Upper lobe of left lung (tissue), 6 donors: Measurements from ENCODE around the gene OGDHL. TPM values are rescaled to one million over a fixed set of nuclear protein-coding genes. Genes with fewer than 3 reads are reported as not detected.

Experiments
- ATAC-seq, 2 donors: fragments of 200-7000 bp; cut with Tn5 transposase; one replicate each; pipeline ENCODE4 v1.9.1; 2022; ENCODE audit warnings: mild to moderate bottlenecking in 2 of 2, moderate library complexity in 2 of 2; ENCODE audit not compliant: low FRiP score in 2 of 2
- DNase-seq, 2 donors: peaks; one replicate each; pipeline ENCODE4 v3.0.0-alpha.2; 2019 to 2020
- H3K27ac ChIP-seq, 4 donors: fragments of 200-600 bp; sonication (generic); one replicate each; pipeline ENCODE4 v1.5.1; 2016 to 2019
- H3K27me3 ChIP-seq, 4 donors: fragments of 200-600 bp; sonication (generic); one replicate each; pipeline ENCODE4 v1.5.1; 2017 to 2019
- H3K36me3 ChIP-seq, 4 donors: fragments of 200-600 bp; sonication (generic); one replicate each; pipeline ENCODE4 v1.5.1; 2016 to 2019
- H3K4me1 ChIP-seq, 4 donors: fragments of 200-600 bp; sonication (generic); one replicate each; pipeline ENCODE4 v1.5.1; 2018 to 2019
- H3K4me3 ChIP-seq, 4 donors: fragments of 200-600 bp; sonication (generic); one replicate each; pipeline ENCODE4 v1.5.1; 2017 to 2019; ENCODE audit warnings: mild to moderate bottlenecking in 2 of 4, moderate library complexity in 1 of 4
- H3K9me3 ChIP-seq, 4 donors: fragments of 200-600 bp; sonication (generic); one replicate each; pipeline ENCODE4 v1.5.1; 2018 to 2019
- EP300 ChIP-seq, 4 donors: sonication (generic); formaldehyde crosslinking; IDR thresholded peaks; one replicate each; pipeline ENCODE4 v1.5.1; 2017; ENCODE audit warnings: antibody characterized with exemption in 4 of 4, control low read depth in 2 of 4
- POLR2A ChIP-seq, 4 donors: fragments of 450-650 bp; IDR thresholded peaks; one replicate each; pipeline ENCODE4 v1.5.1; 2016 to 2017; ENCODE audit warnings: antibody characterized with exemption in 4 of 4, mild to moderate bottlenecking in 2 of 4
- POLR2AphosphoS5 ChIP-seq, 2 donors: sonication (generic); formaldehyde crosslinking; IDR thresholded peaks; one replicate each; pipeline ENCODE4 v1.5.1; 2017; ENCODE audit warnings: antibody characterized with exemption in 2 of 2
- WGBS, 2 donors: methylation state at CpG; one replicate each; pipeline ENCODE4 v1.1.5; 2017 to 2018; 5-methylcytosine and 5-hydroxymethylcytosine counted together
- total RNA-seq, 6 donors: library from RNA; depleted of rRNA in 4 of 6; stranded (reverse); fragments of >200 nt in 4 of 6; gene quantifications; one replicate each; pipeline versions ENCODE4 v1.1.0 to v1.2.1, GENCODE V29; 2016 to 2021
- TF ChIP-seq, protein P1 (sequence below), 6 experiments: fragments of 450-650 bp in 4 of 6; fragments of 200-600 bp in 2 of 6; sonication (generic) in 2 of 6; IDR thresholded peaks; one replicate each; pipeline ENCODE4 v1.5.1; 2016 to 2019; ENCODE audit warnings: antibody characterized with exemption in 6 of 6
- donor health status: DM: no; HTN: no; CAD: no; lungs with moderate emphysema.
- donor health status: DM: no; HTN: yes; CAD: no; lungs with severe emphysema.

Gene OGDHL
- total RNA-seq, 6 donors from 2014 or later = 0.10 to 0.46 (median 0.22) TPM; not detected in 2

DNA sequence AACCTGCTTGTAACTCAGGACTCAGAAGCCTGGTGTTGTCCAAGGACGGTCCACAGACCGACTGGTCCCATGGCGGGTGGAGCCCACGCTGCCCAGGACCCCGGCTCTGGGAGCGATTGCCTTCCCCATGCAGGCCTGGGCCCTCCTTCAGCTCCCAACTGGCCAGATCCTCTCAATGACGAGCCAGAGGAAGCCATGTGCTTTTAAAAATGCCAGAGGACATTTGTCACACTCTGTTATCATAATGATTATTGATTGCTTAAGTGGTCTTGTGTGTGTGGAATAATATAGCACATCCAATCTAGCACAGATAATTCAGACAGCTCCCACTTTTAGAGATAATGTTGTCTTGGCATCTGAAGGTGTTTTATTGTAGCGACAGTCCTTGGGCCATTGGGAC, 22.6 kb upstream of the OGDHL start:
- Histone ChIP-seq H3K9me3 (no peaks in the 10 kb centered on the region), H3K4me3 (no peak overlapping the region), H3K27ac (no peak overlapping the region), H3K4me1 (no peaks in the 10 kb centered on the region), H3K27me3 (no peaks in the 10 kb centered on the region), H3K36me3 (no peaks in the 10 kb centered on the region)
- ATAC-seq (no peak), DNase-seq (peak in 1 of 2 donors; percentile 25)
- 84 to 90% methylated on average over 6 to 8 of the region's 8 CpGs for WGBS, 2 donors
- no peak for TF ChIP-seq POLR2AphosphoS5 (IDR thresholded peaks at IDR 0.05)
- TF ChIP-seq EP300 (IDR thresholded peaks at IDR 0.05) = no peak
- TF ChIP-seq POLR2A (IDR thresholded peaks at IDR 0.05) = no peak
- TF ChIP-seq, protein P1, sequence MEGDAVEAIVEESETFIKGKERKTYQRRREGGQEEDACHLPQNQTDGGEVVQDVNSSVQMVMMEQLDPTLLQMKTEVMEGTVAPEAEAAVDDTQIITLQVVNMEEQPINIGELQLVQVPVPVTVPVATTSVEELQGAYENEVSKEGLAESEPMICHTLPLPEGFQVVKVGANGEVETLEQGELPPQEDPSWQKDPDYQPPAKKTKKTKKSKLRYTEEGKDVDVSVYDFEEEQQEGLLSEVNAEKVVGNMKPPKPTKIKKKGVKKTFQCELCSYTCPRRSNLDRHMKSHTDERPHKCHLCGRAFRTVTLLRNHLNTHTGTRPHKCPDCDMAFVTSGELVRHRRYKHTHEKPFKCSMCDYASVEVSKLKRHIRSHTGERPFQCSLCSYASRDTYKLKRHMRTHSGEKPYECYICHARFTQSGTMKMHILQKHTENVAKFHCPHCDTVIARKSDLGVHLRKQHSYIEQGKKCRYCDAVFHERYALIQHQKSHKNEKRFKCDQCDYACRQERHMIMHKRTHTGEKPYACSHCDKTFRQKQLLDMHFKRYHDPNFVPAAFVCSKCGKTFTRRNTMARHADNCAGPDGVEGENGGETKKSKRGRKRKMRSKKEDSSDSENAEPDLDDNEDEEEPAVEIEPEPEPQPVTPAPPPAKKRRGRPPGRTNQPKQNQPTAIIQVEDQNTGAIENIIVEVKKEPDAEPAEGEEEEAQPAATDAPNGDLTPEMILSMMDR (IDR thresholded peaks at IDR 0.05) = no peak

- H3K4me1 ChIP-seq = no peaks in the 10 kb centered on the region
- H3K4me3 ChIP-seq = no peak overlapping the region
- no peaks in the 10 kb centered on the region for H3K36me3 ChIP-seq
- no peaks in the 10 kb centered on the region for H3K27me3 ChIP-seq
- 52 to 54% methylated on average over 5 of the region's 5 CpGs for WGBS, 2 donors
- DNase-seq = no peak
- H3K9me3 ChIP-seq = no peaks in the 10 kb centered on the region
- ATAC-seq = no peak
- TF ChIP-seq EP300 (IDR thresholded peaks at IDR 0.05) (no peak), POLR2AphosphoS5 (IDR thresholded peaks at IDR 0.05) (no peak), POLR2A (IDR thresholded peaks at IDR 0.05) (no peak)
- TF ChIP-seq, protein P1 (IDR thresholded peaks at IDR 0.05) = no peak
- H3K27ac ChIP-seq = no peak overlapping the region
These were observed 21.5 kb upstream of the OGDHL start for GRCh38 chr10:49783645-49784044.

DNA sequence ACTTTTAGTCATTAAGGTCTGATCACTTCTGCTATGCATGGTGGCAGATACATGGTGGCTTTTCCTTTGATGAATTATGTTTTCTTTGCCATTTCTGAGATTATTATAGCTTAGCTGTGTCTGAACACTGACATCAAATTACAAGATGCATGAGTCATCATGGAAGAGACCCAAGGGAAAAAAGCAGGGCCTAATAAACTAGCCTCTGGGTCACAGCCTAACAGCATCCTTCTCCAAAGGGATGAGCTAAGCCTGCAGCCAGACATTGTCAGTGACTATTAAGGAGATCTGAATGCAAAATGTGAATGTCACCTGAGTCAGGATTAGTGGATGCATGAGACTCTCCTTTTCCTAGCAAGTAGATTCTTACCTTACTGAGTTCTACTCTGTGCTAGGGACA, 19.1 kb upstream of the OGDHL start:
- H3K36me3 ChIP-seq = no peaks in the 10 kb centered on the region
- DNase-seq (no peak), ATAC-seq (no peak)
- H3K27ac ChIP-seq = no peak overlapping the region
- TF ChIP-seq, protein P1 (IDR thresholded peaks at IDR 0.05) = no peak
- no peaks in the 10 kb centered on the region for H3K27me3 ChIP-seq
- H3K4me1 ChIP-seq = no peaks in the 10 kb centered on the region
- H3K9me3 ChIP-seq = no peaks in the 10 kb centered on the region
- H3K4me3 ChIP-seq = no peak overlapping the region

GRCh38 chr10:49778197-49778596, 16.1 kb upstream of the OGDHL start:
- no peaks in the 10 kb centered on the region for H3K36me3 ChIP-seq
- no peaks in the 10 kb centered on the region for H3K9me3 ChIP-seq
- no peak for ATAC-seq
- H3K27me3 ChIP-seq = no peaks in the 10 kb centered on the region
- H3K4me1 ChIP-seq = no peaks in the 10 kb centered on the region
- WGBS, 2 donors = 74% methylated on average over 3 of the region's 3 CpGs
- TF ChIP-seq EP300 (IDR thresholded peaks at IDR 0.05) (no peak), POLR2A (IDR thresholded peaks at IDR 0.05) (no peak), POLR2AphosphoS5 (IDR thresholded peaks at IDR 0.05) (no peak)
- TF ChIP-seq, protein P1 (IDR thresholded peaks at IDR 0.05) = no peak
- H3K4me3 ChIP-seq = no peak overlapping the region
- DNase-seq = no peak
- no peak overlapping the region for H3K27ac ChIP-seq

- no peaks in the 10 kb centered on the region for H3K9me3 ChIP-seq
- H3K4me1 ChIP-seq = no peaks in the 10 kb centered on the region
- WGBS, 2 donors = 74 to 84% methylated on average over 4 of the region's 4 CpGs
- H3K27ac ChIP-seq = no peak overlapping the region
- H3K36me3 ChIP-seq = no peaks in the 10 kb centered on the region
- ATAC-seq (no peak), DNase-seq (no peak)
- no peaks in the 10 kb centered on the region for H3K27me3 ChIP-seq
- no peak overlapping the region for H3K4me3 ChIP-seq
- TF ChIP-seq EP300 (IDR thresholded peaks at IDR 0.05) (no peak), POLR2A (IDR thresholded peaks at IDR 0.05) (no peak), POLR2AphosphoS5 (IDR thresholded peaks at IDR 0.05) (no peak)
- TF ChIP-seq, protein P1 (IDR thresholded peaks at IDR 0.05) = no peak
These were observed 14.7 kb upstream of the OGDHL start for GRCh38 chr10:49776851-49777250.
